GM12873 (cell line): Measurements from ENCODE around the gene TEDC2.

ENCODE experiments used
- TF ChIP-seq, protein P1 (sequence below): IDR thresholded peaks from 2 replicates; pipeline ENCODE4 v1.5.1; 2012; ENCODE audit warnings: low read depth, mild to moderate bottlenecking, moderate library complexity, low read length, control low read depth; ENCODE audit not compliant: insufficient read depth; ENCODE audit errors: missing control alignments

TEDC2 gene

DNA sequence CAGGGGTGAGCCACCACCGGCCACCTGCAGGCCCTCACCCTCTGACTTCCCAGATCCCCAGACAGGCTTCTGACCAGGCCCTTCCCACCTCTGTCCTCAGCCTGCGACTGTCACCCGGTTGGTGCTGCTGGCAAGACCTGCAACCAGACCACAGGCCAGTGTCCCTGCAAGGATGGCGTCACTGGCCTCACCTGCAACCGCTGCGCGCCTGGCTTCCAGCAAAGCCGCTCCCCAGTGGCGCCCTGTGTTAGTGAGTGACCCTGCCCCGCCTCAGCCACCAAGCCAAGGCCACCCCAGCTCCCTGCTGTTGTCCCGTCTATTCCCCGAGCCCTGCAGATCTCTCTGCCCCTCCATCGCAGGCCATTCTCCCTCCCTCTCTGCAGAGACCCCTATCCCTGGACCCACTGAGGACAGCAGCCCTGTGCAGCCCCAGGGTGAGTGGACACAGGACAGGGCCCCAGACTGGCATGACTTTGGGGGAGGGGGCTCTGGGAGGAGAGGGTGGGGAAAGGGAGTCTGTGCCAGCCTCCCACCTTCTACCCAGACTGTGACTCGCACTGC is 13.1 kb downstream of the TEDC2 start:
- TF ChIP-seq, protein P1, sequence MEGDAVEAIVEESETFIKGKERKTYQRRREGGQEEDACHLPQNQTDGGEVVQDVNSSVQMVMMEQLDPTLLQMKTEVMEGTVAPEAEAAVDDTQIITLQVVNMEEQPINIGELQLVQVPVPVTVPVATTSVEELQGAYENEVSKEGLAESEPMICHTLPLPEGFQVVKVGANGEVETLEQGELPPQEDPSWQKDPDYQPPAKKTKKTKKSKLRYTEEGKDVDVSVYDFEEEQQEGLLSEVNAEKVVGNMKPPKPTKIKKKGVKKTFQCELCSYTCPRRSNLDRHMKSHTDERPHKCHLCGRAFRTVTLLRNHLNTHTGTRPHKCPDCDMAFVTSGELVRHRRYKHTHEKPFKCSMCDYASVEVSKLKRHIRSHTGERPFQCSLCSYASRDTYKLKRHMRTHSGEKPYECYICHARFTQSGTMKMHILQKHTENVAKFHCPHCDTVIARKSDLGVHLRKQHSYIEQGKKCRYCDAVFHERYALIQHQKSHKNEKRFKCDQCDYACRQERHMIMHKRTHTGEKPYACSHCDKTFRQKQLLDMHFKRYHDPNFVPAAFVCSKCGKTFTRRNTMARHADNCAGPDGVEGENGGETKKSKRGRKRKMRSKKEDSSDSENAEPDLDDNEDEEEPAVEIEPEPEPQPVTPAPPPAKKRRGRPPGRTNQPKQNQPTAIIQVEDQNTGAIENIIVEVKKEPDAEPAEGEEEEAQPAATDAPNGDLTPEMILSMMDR = no peak

DNA sequence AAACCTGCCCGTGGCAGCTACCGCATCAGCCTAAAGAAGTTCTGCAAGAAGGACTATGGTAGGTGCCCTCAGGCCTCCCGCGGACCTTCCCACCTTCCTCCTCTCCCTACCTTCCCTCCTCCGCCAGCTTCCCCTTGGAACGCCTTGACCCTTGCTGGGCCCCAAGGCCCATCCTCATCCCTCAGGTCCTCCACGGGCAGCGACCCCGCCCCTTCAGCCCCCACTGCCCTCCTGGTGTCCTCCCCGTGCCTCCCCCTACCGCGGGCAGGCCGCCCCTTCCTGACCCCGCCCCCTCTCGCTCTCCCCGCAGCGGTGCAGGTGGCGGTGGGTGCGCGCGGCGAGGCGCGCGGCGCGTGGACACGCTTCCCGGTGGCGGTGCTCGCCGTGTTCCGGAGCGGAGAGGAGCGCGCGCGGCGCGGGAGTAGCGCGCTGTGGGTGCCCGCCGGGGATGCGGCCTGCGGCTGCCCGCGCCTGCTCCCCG is 13.6 kb downstream of the TEDC2 start:
- TF ChIP-seq, protein P1 = no peak

DNA sequence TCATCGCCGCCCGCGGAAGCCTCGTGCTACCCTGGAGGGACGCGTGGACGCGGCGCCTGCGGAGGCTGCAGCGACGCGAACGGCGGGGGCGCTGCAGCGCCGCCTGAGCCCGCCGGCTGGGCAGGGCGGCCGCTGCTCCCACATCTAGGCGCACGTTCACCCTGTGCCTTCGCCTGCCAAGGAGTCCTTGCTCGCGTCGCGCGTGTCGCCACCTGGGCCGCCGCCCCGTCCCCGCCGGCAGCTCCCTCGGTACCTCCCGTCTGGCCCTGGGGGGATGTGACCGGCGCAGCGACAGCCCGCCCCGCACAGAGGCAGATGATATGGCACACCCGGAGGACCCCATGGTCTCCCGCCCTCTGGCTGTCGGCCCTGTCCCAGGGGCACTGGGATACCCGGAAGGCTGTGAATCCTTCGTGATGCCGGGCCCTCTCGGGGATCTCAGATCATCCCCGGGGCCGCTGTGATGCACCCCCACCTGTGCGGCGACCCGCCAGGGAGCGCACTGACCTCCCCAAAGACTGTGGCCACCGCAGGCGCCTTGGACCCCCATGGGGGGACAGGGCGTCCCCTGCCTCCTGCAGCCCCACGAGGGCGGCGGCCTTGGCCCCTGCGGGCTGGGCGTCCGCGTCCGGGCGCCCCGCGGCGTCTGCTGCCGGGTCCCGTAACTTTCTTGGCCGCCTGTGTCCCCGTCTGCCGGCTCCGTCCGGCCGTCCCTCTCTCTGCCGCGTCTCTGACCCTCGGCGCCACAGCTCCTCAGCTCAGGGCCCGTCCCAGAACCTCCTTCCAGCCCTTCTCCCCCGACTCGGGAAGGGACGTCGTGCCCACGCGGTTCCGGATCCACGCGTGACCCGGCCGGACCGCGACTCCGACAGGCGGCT is 14.3 kb downstream of the TEDC2 start:
- TF ChIP-seq, protein P1 = peak; percentile 56

DNA sequence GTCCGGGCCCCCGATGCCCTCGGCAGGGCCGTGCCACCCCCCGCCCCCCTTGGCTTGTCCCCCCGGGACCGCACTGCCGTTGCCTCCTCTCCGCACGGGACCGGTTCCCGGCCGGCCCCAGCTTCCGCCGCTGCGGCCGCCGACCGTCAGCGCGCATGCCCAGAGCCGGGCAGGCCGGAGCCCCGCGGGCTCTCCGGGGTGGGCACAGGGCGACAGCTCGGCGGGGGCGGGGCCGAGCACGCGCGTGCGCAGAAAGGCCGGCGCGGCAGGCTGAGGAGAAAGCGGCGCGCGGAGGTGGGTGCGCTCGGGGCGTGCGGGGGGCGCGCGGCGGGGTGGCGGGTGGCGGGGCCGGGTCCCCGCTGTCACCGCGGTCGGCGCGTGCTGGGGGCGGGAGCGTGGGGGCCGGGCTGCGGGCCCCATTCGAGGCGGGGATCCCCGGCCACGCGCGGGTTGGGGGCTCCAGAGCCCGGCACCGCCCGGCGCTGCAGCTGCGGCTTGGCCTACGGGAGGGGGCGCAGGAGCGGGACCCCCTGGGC is 15.0 kb downstream of the TEDC2 start, which contains the start of gene TBC1D24:
TBC1D24 (plus strand) TSS at position 251 of the 536 bp plus-strand sequence. CDS start 21,022 bp downstream, outside the sequence.
- TF ChIP-seq, protein P1 = no peak

DNA sequence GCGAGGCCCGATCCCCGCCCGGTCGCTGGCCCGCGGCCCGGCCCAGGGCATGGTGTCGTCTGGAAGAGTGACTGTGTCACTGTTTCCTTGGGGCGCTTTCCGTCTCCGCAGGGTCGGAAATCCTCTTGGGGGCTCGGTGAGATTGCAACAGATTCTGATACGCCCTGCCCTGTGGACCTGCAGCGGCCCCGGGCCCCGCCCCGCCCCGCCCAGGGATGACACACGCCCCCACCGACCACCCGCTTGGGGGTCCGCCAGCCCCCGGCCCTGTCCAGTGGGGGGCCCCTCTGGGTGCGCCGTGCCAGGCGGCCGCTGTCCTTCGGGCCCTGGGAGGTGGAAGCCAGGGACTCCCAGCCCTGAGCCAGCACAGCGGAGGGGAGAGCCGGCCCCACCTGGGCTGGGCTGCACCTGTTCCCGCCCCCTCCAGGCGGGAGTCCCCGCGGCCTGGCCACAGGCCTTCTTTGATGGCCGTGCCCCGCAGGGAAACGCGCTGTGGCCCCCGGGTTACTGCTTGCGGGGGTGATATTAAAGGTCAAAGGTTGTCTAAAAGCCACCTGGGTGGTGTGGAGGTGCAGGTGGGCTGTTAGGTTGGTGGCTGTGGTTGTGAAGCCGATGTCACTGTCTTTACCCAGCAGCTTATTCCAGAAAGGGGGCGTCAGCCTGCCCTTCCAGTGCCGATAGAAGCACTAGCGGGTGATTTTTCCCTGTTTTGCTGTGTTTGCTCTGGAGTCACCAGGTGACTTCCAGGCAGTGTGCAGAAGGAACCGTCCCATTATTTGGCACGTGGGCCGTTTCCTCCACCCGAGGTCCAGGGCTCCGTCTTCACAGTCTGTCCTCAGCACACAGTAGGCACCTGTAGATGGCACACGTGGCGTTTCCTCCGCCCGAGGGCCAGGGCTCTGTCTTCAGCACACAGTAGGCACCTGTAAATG is 15.8 kb downstream of the TEDC2 start:
- TF ChIP-seq, protein P1 = no peak

DNA sequence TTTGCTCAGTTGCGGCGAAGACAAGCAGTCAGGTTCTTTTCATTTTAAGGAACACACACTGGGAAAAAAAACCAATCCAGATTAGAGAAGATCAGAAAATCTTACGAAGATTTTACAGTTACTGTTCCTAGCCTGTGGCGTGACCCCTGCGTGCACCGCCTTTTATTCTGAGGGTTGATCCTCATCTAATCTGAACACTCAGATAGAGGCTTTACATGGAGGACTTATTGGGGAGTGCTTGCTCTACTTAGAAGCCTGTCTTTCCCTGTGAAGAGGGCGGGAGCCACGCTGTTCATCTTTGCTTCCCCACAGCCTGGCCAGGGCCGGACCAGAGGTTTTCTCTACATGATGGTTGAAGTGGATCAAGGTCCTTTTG is 16.4 kb downstream of the TEDC2 start:
- TF ChIP-seq, protein P1 = no peak
